ENCODE data around the gene ANKRD13A. TPM values are rescaled to one million over a fixed set of nuclear protein-coding genes. Genes with fewer than 3 reads are reported as not detected.
A peak's percentile ranks its signal among the peaks of the same experiment; 100 is the strongest.

ANKRD13A gene
- total RNA-seq, 1 donor from 2014 or later = 20.0 TPM

DNA sequence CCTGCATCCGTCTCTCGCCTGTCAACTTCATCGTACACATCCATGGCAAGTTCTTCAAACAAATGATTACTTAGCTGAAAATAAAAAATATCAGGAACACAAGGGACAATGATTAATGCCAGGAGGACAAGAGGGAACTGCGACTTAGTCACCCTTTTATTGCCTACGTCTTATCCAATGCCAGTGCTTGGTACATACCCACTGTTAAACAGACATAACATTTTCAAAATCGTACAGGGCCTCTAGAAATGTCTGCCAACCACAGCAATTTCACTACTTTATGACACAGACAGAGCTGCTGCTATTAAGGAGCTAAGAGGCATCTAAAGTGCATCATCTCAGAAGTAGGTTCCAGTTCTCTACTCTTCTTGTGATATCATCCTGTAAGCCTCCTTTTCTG lies 37.6 kb upstream of the ANKRD13A start:
- Histone ChIP-seq H3K36me3 (peaks cover 89% of the 10 kb centered on the region), H3K9me3 (replicated peaks) (no peaks in the 10 kb centered on the region), H3K4me3 (peak overlapping the region; percentile 49), H3K27ac (replicated peaks) (peak overlapping the region; percentile 73), H3K27me3 (ENCODE audit: low read depth) (no peaks in the 10 kb centered on the region), H3K4me1 (peaks cover 43% of the 10 kb centered on the region)
- intact Hi-C loops (cut with micrococcal nuclease) = loop anchor here (2.0 kb wide), 1 partner anchor 27 kb away; no protein-coding TSS in a partner anchor
- DNase-seq = no peak
- TF ChIP-seq, protein P1, sequence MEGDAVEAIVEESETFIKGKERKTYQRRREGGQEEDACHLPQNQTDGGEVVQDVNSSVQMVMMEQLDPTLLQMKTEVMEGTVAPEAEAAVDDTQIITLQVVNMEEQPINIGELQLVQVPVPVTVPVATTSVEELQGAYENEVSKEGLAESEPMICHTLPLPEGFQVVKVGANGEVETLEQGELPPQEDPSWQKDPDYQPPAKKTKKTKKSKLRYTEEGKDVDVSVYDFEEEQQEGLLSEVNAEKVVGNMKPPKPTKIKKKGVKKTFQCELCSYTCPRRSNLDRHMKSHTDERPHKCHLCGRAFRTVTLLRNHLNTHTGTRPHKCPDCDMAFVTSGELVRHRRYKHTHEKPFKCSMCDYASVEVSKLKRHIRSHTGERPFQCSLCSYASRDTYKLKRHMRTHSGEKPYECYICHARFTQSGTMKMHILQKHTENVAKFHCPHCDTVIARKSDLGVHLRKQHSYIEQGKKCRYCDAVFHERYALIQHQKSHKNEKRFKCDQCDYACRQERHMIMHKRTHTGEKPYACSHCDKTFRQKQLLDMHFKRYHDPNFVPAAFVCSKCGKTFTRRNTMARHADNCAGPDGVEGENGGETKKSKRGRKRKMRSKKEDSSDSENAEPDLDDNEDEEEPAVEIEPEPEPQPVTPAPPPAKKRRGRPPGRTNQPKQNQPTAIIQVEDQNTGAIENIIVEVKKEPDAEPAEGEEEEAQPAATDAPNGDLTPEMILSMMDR (IDR thresholded peaks at IDR 0.05; ENCODE audit: borderline replicate concordance) = no peak

GRCh38 chr12:109962398-109962797 lies 36.8 kb upstream of the ANKRD13A start:
- intact Hi-C loops (cut with micrococcal nuclease) = loop anchor here (2.0 kb wide), 1 partner anchor 28 kb away; no protein-coding TSS in a partner anchor
- TF ChIP-seq, protein P1 (IDR thresholded peaks at IDR 0.05; ENCODE audit: borderline replicate concordance) = no peak
- Histone ChIP-seq H3K9me3 (replicated peaks) (no peaks in the 10 kb centered on the region), H3K27ac (replicated peaks) (peak overlapping the region; percentile 73), H3K4me3 (no peak overlapping the region), H3K27me3 (ENCODE audit: low read depth) (no peaks in the 10 kb centered on the region), H3K4me1 (peaks cover 43% of the 10 kb centered on the region), H3K36me3 (peaks cover 89% of the 10 kb centered on the region)
- DNase-seq = no peak

GRCh38 chr12:109963330-109963729 lies 35.9 kb upstream of the ANKRD13A start:
- TF ChIP-seq, protein P1 (IDR thresholded peaks at IDR 0.05; ENCODE audit: borderline replicate concordance) = no peak
- peaks cover 89% of the 10 kb centered on the region for H3K36me3 ChIP-seq
- intact Hi-C loops (cut with micrococcal nuclease) = loop anchor here (2.0 kb wide), 1 partner anchor 29 kb away; no protein-coding TSS in a partner anchor
- H3K27me3 ChIP-seq (ENCODE audit: low read depth) = no peaks in the 10 kb centered on the region
- DNase-seq = no peak
- H3K4me1 ChIP-seq = peaks cover 43% of the 10 kb centered on the region
- H3K27ac ChIP-seq (replicated peaks) = peak overlapping the region; percentile 73
- no peaks in the 10 kb centered on the region for H3K9me3 ChIP-seq (replicated peaks)
- H3K4me3 ChIP-seq = no peak overlapping the region

GRCh38 chr12:109963743-109964429 lies 35.3 kb upstream of the ANKRD13A start:
- no peak for DNase-seq
- peak overlapping the region; percentile 73 for H3K27ac ChIP-seq (replicated peaks)
- H3K9me3 ChIP-seq (replicated peaks) = no peaks in the 10 kb centered on the region
- no peaks in the 10 kb centered on the region for H3K27me3 ChIP-seq (ENCODE audit: low read depth)
- no peak overlapping the region for H3K4me3 ChIP-seq
- H3K36me3 ChIP-seq = peaks cover 89% of the 10 kb centered on the region
- TF ChIP-seq, protein P1 (IDR thresholded peaks at IDR 0.05; ENCODE audit: borderline replicate concordance) = no peak
- H3K4me1 ChIP-seq = peaks cover 43% of the 10 kb centered on the region
- intact Hi-C loops (cut with micrococcal nuclease) = loop anchor here (2.0 kb wide), 1 partner anchor 29 kb away; no protein-coding TSS in a partner anchor

DNA sequence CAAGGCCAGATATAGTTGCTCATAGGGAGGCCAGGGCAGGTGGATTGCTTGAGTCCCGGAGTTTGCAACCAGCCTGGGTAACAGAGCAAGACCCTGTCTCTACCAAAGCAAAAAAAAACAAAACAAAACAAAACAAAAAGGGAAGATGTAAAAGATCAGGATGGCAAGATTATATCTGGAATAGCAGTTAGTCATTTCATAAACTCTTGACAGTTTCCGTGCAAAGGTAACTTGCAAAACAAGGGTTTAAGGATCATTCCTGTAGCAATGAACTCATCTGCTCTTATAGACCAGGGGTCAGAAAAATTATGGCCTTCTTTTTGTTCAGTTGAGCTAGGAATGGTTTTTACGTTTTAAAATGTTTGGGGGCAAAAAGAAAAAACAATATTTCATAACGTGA lies 32.7 kb upstream of the ANKRD13A start:
- intact Hi-C loops (cut with micrococcal nuclease) = no loop called here
- Histone ChIP-seq H3K9me3 (replicated peaks) (no peaks in the 10 kb centered on the region), H3K4me1 (peaks cover 31% of the 10 kb centered on the region), H3K27ac (replicated peaks) (no peak overlapping the region), H3K36me3 (peaks cover 89% of the 10 kb centered on the region), H3K27me3 (ENCODE audit: low read depth) (no peaks in the 10 kb centered on the region), H3K4me3 (no peak overlapping the region)
- no peak for DNase-seq
- TF ChIP-seq, protein P1 (IDR thresholded peaks at IDR 0.05; ENCODE audit: borderline replicate concordance) = no peak

Measured in left ventricle myocardium inferior (tissue), 1 donor.